PC-9 (cell line): ENCODE measurements around the gene H6PD. TPM values are rescaled to one million over a fixed set of nuclear protein-coding genes. Genes with fewer than 3 reads are reported as not detected.

Experiments used
- BruUV-seq: library from RNA; stranded (reverse); fragments of 400-500 nt; replicated peaks from 2 replicates; lab custom pipeline; 2021; lab: Mats Ljungman, UMichigan
- CTCF ChIA-PET: fragments of 300-600 bp; sonication (Branson Sonifier 250); formaldehyde crosslinking; loops from one replicate; lab custom pipeline; 2022; ENCODE audit warnings: antibody characterized with exemption; lab: Charles Lee
- POLR2A ChIA-PET: fragments of 300-600 bp; sonication (Branson Sonifier 250); formaldehyde crosslinking; loops from one replicate; lab custom pipeline; 2022; ENCODE audit warnings: antibody characterized with exemption; ENCODE audit not compliant: unreplicated experiment; lab: Charles Lee
- DNase-seq, 2 experiments: peaks; one replicate each; pipeline versions ENCODE4 v3.0.0 to v3.0.0-alpha.2; 2015 to 2022; ENCODE audit warnings: mixed read lengths in 1 of 2
- H2AFZ ChIP-seq: fragments of 200-600 bp; sonication (generic); 2 replicates; pipeline ENCODE4 v1.8.1; 2017; ENCODE audit warnings: antibody characterized with exemption
- H3F3A ChIP-seq: fragments of 200-600 bp; sonication (generic); 2 replicates; pipeline ENCODE4 v1.8.1; 2017; ENCODE audit warnings: antibody characterized with exemption, mild to moderate bottlenecking, low read depth; ENCODE audit not compliant: insufficient read depth
- H3K27ac ChIP-seq: fragments of 200-600 bp; sonication (generic); 2 replicates; pipeline ENCODE4 v1.6.1; 2016; ENCODE audit warnings: mixed run types
- H3K27me3 ChIP-seq: fragments of 200-600 bp; sonication (generic); 2 replicates; pipeline ENCODE4 v1.6.1; 2016; ENCODE audit warnings: low read depth, mixed run types; ENCODE audit not compliant: insufficient read depth
- H3K36me3 ChIP-seq: fragments of 200-600 bp; sonication (generic); 2 replicates; pipeline ENCODE4 v1.6.1; 2016; ENCODE audit warnings: low read depth, mixed run types
- H3K4me1 ChIP-seq: fragments of 200-600 bp; sonication (generic); replicated peaks from 2 replicates; pipeline ENCODE4 v1.6.1; 2016; ENCODE audit warnings: mixed run types; ENCODE audit not compliant: insufficient read depth
- H3K4me2 ChIP-seq: fragments of 200-600 bp; sonication (generic); 2 replicates; pipeline ENCODE4 v1.6.1; 2017; ENCODE audit warnings: mixed run types
- H3K4me3 ChIP-seq: fragments of 200-600 bp; sonication (generic); 2 replicates; pipeline ENCODE4 v1.6.1; 2016; ENCODE audit warnings: mixed run types
- H3K79me2 ChIP-seq: fragments of 200-600 bp; sonication (generic); 2 replicates; pipeline ENCODE4 v1.6.1; 2017; ENCODE audit warnings: low read depth, mixed run types
- H3K9me2 ChIP-seq: fragments of 200-600 bp; sonication (generic); 2 replicates; pipeline ENCODE4 v1.8.1; 2017; ENCODE audit warnings: mild to moderate bottlenecking; ENCODE audit not compliant: insufficient read depth
- H3K9me3 ChIP-seq: fragments of 200-600 bp; sonication (generic); 2 replicates; pipeline ENCODE4 v1.8.1; 2016; ENCODE audit warnings: low read depth; ENCODE audit not compliant: insufficient read depth
- H4K20me1 ChIP-seq: fragments of 200-600 bp; sonication (generic); 2 replicates; pipeline ENCODE4 v1.8.1; 2017; ENCODE audit not compliant: insufficient read depth
- CTCF ChIP-seq: fragments of 200-600 bp; sonication (generic); conservative IDR thresholded peaks from 2 replicates; pipeline ENCODE4 v1.6.1; 2017; ENCODE audit warnings: mixed run types, antibody characterized with exemption, mild to moderate bottlenecking, moderate library complexity
- EZH2 ChIP-seq: fragments of 200-600 bp; sonication (generic); IDR thresholded peaks from 2 replicates; pipeline ENCODE4 v1.8.0; 2017; ENCODE audit warnings: antibody characterized with exemption, low read depth
- intact Hi-C: fragments of 100-400 bp; cut with micrococcal nuclease; formaldehyde crosslinking; loops from one replicate; pipeline ENCODE4 v1.10.0; 2022; ENCODE audit not compliant: unreplicated experiment
- total RNA-seq: library from RNA; stranded (reverse); gene quantifications from 2 replicates; pipeline ENCODE4 v1.2.3, GENCODE V29; 2021

The H6PD gene
- total RNA-seq, 1 experiment from 2014 or later, result 31.1 TPM

GRCh38 chr1:9267827-9268581 is 33.4 kb downstream of the H6PD start:
- no peak for DNase-seq
- H3K9me2 ChIP-seq, result no peaks in the 10 kb centered on the region
- H3K36me3 ChIP-seq, result no peaks in the 10 kb centered on the region
- no peak overlapping the region for H3K27ac ChIP-seq
- H3F3A ChIP-seq, result no peaks in the 10 kb centered on the region
- no peaks in the 10 kb centered on the region for H3K9me3 ChIP-seq
- H2AFZ ChIP-seq, result no peak overlapping the region
- TF ChIP-seq CTCF, result no peak
- TF ChIP-seq EZH2, result no peak
- peaks cover 6% of the 10 kb centered on the region; the same call in 1 of the 2 replicates for H3K4me1 ChIP-seq
- intact Hi-C loops, result loop anchor here (1.0 kb wide), 1 partner anchor 223 kb away; no protein-coding TSS in a partner anchor
- CTCF ChIA-PET, result interaction anchor here (0.6 kb wide), 2 partner anchors 67 to 126 kb away, joined by 3 read pairs; no protein-coding TSS in a partner anchor
- no peaks in the 10 kb centered on the region for H3K27me3 ChIP-seq
- H3K79me2 ChIP-seq, result no peaks in the 10 kb centered on the region
- H4K20me1 ChIP-seq, result no peaks in the 10 kb centered on the region
- POLR2A ChIA-PET, result interaction anchor here (0.6 kb wide), 1 partner anchor 207 kb away, joined by 5 read pairs; no protein-coding TSS in a partner anchor
- no TSS peak for BruUV-seq
- no peak overlapping the region for H3K4me3 ChIP-seq
- no peak overlapping the region for H3K4me2 ChIP-seq

- Histone ChIP-seq H4K20me1 (no peaks in the 10 kb centered on the region), H3K4me1 (peaks cover 6% of the 10 kb centered on the region; the same call in 1 of the 2 replicates), H3K4me3 (no peak overlapping the region), H2AFZ (no peak overlapping the region), H3F3A (no peaks in the 10 kb centered on the region), H3K36me3 (no peaks in the 10 kb centered on the region), H3K9me3 (no peaks in the 10 kb centered on the region), H3K79me2 (no peaks in the 10 kb centered on the region), H3K27me3 (no peaks in the 10 kb centered on the region), H3K27ac (no peak overlapping the region), H3K4me2 (no peak overlapping the region), H3K9me2 (no peaks in the 10 kb centered on the region)
- DNase-seq, result no peak
- intact Hi-C loops, result no loop called here
- POLR2A ChIA-PET, result no interaction called here
- no peak for TF ChIP-seq EZH2
- no peak for TF ChIP-seq CTCF
- BruUV-seq, result no TSS peak
- CTCF ChIA-PET, result interaction anchor here (0.6 kb wide), 1 partner anchor 127 kb away, joined by 3 read pairs; no protein-coding TSS in a partner anchor
Measured at GRCh38 chr1:9269078-9269501, 34.5 kb downstream of the H6PD start.

GRCh38 chr1:9269721-9270120 is 35.1 kb downstream of the H6PD start:
- H3K9me3 ChIP-seq, result no peaks in the 10 kb centered on the region
- no peaks in the 10 kb centered on the region for H3K9me2 ChIP-seq
- DNase-seq, result no peak
- peaks cover 6% of the 10 kb centered on the region; the same call in 1 of the 2 replicates for H3K4me1 ChIP-seq
- H3K79me2 ChIP-seq, result no peaks in the 10 kb centered on the region
- H3K27me3 ChIP-seq, result no peaks in the 10 kb centered on the region
- no peak overlapping the region for H3K4me3 ChIP-seq
- no peak overlapping the region for H2AFZ ChIP-seq
- no TSS peak for BruUV-seq
- H3K27ac ChIP-seq, result no peak overlapping the region
- no peak overlapping the region for H3K4me2 ChIP-seq
- no peaks in the 10 kb centered on the region for H3K36me3 ChIP-seq
- H4K20me1 ChIP-seq, result no peaks in the 10 kb centered on the region
- intact Hi-C loops, result no loop called here
- H3F3A ChIP-seq, result no peaks in the 10 kb centered on the region
- POLR2A ChIA-PET, result interaction anchor here (0.6 kb wide), 1 partner anchor 69 kb away, joined by 3 read pairs; no protein-coding TSS in a partner anchor
- TF ChIP-seq CTCF (no peak), EZH2 (no peak)
- CTCF ChIA-PET, result interaction anchor here (0.5 to 0.6 kb wide), 2 partner anchors 186 to 224 kb away, joined by 3 to 6 read pairs; no protein-coding TSS in a partner anchor
